GM18867 (cell line): Measurements from ENCODE around the gene ZSWIM6.

ENCODE experiments used
- ATAC-seq: cut with Tn5 transposase; IDR thresholded peaks from one replicate; pipeline ENCODE4 v1.9.1; 2021; ENCODE audit warnings: mild to moderate bottlenecking, moderate library complexity; ENCODE audit not compliant: unreplicated experiment

Gene ZSWIM6

GRCh38 chr5:61306531-61307131 is 25.4 kb upstream of the ZSWIM6 start:
- peak; percentile 85 for ATAC-seq

DNA sequence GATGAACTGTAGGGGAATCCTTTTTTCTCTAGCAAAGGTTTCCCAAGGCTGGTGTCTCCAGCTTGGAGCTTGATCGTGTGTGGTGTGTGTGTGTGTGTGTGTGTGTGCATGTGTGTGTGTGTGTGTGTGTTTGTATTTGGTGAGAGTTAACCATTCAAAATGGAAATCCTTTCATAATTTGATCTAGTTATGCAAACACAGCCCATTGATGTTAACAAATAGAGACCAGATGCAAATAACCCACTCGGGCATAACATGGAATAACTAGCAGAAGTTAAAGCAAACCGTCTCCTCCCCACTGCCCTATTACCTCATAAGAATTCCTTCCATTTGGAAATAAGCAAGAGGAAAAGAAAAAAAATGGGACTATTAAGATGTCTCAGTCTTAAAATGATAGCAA is 24.9 kb upstream of the ZSWIM6 start:
- ATAC-seq, result no peak

DNA sequence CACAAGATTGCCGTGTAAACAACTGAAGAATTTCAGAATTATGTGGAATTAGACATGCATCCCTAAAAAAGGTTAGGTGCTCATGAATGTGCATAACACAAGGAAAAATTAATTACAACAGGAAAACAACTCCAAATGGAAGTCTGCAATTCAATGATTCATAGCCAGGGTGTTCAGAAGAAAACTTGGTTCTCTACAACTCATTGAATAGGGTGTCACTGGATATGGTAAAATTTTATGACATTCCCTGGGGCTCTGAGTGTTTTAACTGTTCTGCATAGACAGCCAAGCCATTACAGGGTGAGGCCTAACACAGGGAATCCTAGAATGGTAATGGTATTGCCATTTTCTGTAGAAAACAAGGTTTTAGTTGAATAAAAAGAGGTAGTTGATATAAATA is 24.4 kb upstream of the ZSWIM6 start:
- ATAC-seq, result no peak

- ATAC-seq, result no peak
Observed at GRCh38 chr5:61308712-61309111, 23.3 kb upstream of the ZSWIM6 start.

GRCh38 chr5:61309115-61309514 is 22.9 kb upstream of the ZSWIM6 start:
- no peak for ATAC-seq

- ATAC-seq, result no peak
Observed at GRCh38 chr5:61311056-61311610, 20.9 kb upstream of the ZSWIM6 start.

DNA sequence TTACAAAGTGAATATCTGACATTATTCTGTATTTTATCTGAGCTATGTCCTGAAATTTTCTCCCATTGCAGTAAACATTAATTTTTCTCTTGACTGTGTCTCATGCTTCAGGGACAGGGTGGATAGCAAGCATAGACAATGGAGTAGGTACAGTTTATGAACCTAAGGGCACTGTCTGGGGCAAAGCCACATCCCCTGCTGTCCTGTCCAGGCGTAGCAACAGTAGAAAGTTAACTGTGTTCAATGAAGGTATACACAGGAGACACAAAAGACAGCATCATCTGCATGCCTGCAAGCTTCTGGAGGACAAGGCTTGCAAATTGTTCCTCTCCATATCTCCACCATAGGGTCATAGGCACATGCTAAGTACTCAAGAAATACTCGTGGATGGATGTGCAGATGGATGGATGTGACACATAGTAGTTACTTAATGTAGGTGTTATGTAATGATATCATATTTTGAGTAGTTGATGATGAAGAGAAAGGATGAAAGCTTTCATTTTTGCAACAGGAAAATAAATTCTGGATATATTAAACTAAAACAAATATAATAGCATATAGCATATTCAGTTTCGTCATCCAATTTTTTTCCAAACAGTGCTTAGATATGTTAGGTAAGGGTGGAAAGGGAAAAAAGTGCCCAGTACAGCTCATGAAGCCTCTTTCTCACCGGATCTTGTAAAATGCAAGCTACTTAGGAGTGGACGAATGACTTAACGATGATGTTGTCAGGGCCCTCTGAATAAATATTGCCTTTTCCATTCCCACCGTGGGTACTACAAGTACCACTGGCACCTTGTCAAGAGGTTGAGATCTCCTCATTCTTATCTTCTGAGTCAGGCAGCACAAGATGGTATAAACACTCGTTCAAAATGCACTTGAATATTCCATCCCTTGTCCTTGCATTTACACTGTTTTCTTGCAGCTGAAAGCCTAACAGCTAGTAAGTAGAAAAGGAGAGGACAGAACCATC is 19.9 kb upstream of the ZSWIM6 start:
- no peak for ATAC-seq

DNA sequence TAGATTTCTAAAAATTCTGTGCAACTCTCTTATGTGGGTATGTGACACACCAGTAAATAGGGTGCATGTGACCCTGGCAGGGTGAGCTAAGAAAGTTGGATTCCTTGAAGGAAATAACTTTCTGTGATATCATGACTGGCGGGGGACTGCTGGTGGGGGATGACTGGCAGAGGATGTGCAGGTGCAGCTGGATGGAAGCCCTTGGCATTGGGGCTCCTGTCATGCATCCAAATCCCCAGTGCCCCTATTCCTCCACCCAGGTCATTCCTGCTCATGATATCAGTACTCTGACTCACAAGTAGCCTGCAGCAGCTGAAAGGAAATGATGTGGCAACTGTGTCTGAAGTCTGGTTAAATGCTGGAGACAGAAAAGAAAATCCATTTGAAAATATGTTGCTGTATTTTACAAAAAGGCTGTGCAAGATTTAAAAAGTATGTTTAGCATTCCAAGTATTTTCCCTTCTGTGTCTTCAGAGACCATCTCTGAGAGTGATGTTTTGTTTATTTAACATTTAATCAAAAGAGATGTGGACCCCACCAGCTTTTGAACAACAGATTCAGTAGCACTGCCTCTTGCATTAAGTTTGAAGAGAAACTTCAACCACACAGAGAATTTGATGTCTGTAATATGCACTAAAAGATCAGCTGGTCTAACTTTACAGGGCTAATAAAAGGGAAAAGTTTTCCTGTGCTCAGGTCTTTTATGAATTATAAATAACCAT is 17.9 kb upstream of the ZSWIM6 start:
- ATAC-seq, result no peak

- no peak for ATAC-seq
Observed at GRCh38 chr5:61318376-61318775, 13.7 kb upstream of the ZSWIM6 start.

- ATAC-seq, result peak; percentile 99
Observed at GRCh38 chr5:61319388-61320146, 12.5 kb upstream of the ZSWIM6 start.

DNA sequence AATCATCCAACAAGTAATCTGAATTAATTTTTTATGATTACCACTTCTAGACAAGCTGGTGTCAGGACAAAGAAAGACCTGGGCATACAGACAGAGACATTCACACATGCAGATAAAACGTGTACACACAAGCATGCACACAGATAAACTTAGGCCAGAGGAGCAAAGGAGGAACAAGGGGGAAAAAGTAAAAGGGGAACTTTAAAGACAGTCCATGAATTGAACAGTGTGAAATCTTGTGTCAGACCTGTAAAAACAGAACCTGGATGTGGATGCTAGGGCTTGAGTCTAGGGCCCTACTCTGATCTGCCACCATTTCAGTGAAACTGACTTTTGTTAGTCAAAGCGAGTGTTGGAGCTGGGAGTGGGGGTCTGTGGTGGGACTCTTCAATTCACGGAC is 11.2 kb upstream of the ZSWIM6 start:
- no peak for ATAC-seq

DNA sequence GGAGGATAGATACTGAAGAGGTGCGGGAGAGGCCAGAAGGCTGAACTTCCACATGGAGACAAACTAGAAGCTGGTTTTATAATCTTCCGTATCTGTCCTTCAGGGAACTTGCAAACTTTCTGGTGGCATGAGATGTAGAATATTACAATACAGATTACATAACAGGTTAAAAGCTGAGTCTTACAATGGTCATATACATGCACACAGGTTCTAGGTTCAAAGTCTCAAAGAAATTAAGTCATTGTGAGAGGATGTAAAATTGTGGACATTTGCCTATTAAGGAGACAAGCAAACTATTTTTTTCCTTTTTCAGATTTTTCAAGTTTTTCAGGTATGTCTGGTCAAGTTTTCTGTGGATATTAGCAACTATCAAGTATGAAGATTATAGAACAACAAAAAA is 10.4 kb upstream of the ZSWIM6 start:
- ATAC-seq, result no peak

DNA sequence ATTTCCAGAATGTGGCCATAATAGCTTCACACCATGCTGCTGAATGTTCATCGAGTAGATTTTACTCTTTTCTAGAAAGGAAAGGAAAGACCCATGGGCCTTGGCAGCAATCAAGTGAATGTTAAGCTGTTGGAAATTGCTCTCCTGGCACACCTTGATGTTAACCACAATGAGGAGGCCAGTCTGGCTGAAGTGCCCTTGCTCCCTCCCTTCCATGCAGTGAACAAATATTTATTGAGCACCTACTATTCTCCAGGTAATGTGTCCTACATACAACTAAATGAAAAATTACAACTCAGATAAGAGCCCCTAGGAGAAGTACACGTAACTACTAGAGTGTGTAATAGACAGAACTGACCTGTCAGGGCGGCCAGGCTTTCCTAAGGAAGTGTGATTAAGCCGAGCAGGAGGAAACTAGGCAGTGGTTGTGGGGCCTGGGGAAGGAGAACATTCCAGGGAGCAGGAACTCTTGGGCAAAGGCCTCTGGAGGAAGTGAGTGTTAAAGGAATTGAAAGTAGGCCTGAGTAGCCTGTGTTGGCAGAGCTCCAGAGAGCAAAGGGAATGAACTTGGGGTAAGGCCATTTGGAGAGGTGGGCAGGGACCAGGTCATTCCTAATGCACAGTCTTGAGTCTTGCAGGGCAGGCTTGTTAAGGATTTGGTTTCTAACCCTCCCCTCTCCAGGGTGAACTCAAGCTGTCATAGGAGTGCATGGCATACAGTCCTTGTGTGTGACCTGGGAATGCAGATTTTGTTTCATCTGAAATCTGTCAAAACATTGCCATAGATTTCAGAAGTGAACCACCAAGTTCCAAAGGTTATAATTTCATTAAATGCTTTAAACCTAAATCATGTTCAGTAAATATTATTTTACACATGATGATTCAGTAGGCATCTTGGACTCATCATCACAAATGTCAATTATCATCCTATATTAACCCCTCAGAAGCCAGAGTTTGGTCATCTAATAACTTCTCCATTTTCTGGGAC is 9.0 kb upstream of the ZSWIM6 start:
- no peak for ATAC-seq

- peak; percentile 36 for ATAC-seq
Observed at GRCh38 chr5:61327760-61328753, 4.0 kb upstream of the ZSWIM6 start.

GRCh38 chr5:61328791-61329549 is 3.1 kb upstream of the ZSWIM6 start:
- no peak for ATAC-seq

DNA sequence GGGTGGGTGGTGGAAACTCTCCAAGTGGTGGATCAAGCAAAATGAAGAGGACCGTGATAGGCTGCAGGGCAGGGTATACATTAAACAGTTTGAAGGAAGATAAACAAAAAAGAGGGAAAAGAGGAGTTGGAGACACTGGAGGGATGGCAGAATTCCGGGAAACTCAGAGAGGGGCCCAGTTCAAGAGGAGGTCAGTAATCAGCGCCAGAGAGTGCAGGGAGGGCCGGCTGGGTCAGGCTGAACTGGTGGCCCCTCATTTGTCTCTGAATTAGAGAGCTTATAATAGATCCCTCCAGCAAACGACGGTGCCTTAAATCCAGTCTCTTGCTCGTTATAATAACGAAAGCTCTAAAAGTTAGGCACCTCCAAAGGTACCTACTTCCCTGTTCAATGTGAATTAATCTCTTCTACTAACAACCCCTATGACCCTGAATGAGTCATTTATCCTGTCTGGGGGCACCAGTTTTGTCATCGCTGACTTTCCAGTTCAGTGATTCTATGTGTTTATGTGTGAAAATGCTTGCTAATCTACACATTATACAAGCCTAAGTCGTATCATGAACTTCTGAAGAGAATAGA is 2.4 kb upstream of the ZSWIM6 start:
- ATAC-seq, result no peak

- no peak for ATAC-seq
Observed at GRCh38 chr5:61330341-61330844, 1.7 kb upstream of the ZSWIM6 start.
